Natural killer cell (primary cell): ENCODE data around the gene PDK2. TPM values are rescaled to one million over a fixed set of nuclear protein-coding genes. Genes with fewer than 3 reads are reported as not detected.

Experiments
- ATAC-seq, 3 donors: fragments of 150-1000 bp in 2 of 3; fragments of 200-7000 bp in 1 of 3; cut with Tn5 transposase; 1 replicate in 1 of 3; 2 replicates in 2 of 3; pipeline ENCODE4 v1.10.0; 2021; ENCODE audit warnings: mild to moderate bottlenecking in 2 of 3, moderate library complexity in 2 of 3
- DNase-seq, 2 donors: peaks; one replicate each; pipeline versions ENCODE4 v3.0.0 to v3.0.0-alpha.2; 2013 to 2021; ENCODE audit warnings: mixed read lengths in 1 of 2
- H3K27ac ChIP-seq: one replicate; pipeline ENCODE4 v1.5.1; 2013; ENCODE audit warnings: mild to moderate bottlenecking, low read length
- H3K27me3 ChIP-seq: one replicate; pipeline ENCODE4 v1.6.1; 2013; ENCODE audit warnings: low read length; ENCODE audit not compliant: control insufficient read depth, insufficient read depth
- H3K36me3 ChIP-seq: one replicate; pipeline ENCODE4 v1.6.1; 2013; ENCODE audit warnings: low read length; ENCODE audit not compliant: control insufficient read depth, insufficient read depth
- H3K4me1 ChIP-seq: one replicate; pipeline ENCODE4 v1.6.1; 2013; ENCODE audit warnings: low read length; ENCODE audit not compliant: control insufficient read depth, insufficient read depth
- H3K4me3 ChIP-seq: one replicate; pipeline ENCODE4 v1.5.1; 2013; ENCODE audit warnings: low read length
- H3K9me3 ChIP-seq: one replicate; pipeline ENCODE4 v1.6.1; 2013; ENCODE audit warnings: low read length; ENCODE audit not compliant: control insufficient read depth, insufficient read depth
- H3K27ac Mint-ChIP-seq, 2 donors: one replicate each; pipeline ENCODE4 v1.8.0; 2022; ENCODE audit warnings: mild to moderate bottlenecking in 2 of 2, mixed read lengths in 2 of 2, moderate library complexity in 1 of 2
- H3K27me3 Mint-ChIP-seq, 2 donors: one replicate each; pipeline ENCODE4 v1.8.0; 2022; ENCODE audit warnings: low read depth in 2 of 2, mixed read lengths in 2 of 2
- H3K36me3 Mint-ChIP-seq: one replicate; pipeline ENCODE4 v1.8.0; 2022; ENCODE audit warnings: mixed read lengths
- H3K4me1 Mint-ChIP-seq, 2 donors: one replicate each; pipeline ENCODE4 v1.8.0; 2022; ENCODE audit warnings: mixed read lengths in 2 of 2
- H3K4me3 Mint-ChIP-seq: one replicate; pipeline ENCODE4 v1.8.0; 2022; ENCODE audit warnings: mild to moderate bottlenecking, moderate library complexity, mixed read lengths
- H3K9me3 Mint-ChIP-seq, 2 donors: one replicate each; pipeline ENCODE4 v1.8.0; 2022; ENCODE audit warnings: mixed read lengths in 2 of 2
- CTCF ChIP-seq: fragments of 200-600 bp; IDR thresholded peaks from one replicate; pipeline ENCODE4 v1.8.0; 2022; ENCODE audit warnings: antibody characterized with exemption
- WGBS: methylation state at CpG from one replicate; pipeline ENCODE4 v1.1.7; 2013; ENCODE audit warnings: missing lambda C conversion rate; ENCODE audit not compliant: insufficient coverage; 5-methylcytosine and 5-hydroxymethylcytosine counted together
- intact Hi-C: fragments of 100-400 bp; cut with micrococcal nuclease; formaldehyde crosslinking; loops from one replicate; pipeline ENCODE4 v1.14.2; 2022
- total RNA-seq, 4 donors: library from RNA; stranded (reverse); fragments of 120-200 nt in 1 of 4; gene quantifications; one replicate each; pipeline versions ENCODE4 v1.2.3 to v1.2.4, GENCODE V29; 2013 to 2022

Gene PDK2
- total RNA-seq, 3 donors from 2014 or later (not counting 1 experiment from before 2014, with no cell fraction given) = 23.2 to 32.9 (median 23.6) TPM

- intact Hi-C loops = no loop called here
- ATAC-seq (no peak), DNase-seq (no peak)
- Histone ChIP-seq H3K27me3 (no peaks in the 10 kb centered on the region), H3K36me3 (peaks cover 50% of the 10 kb centered on the region), H3K9me3 (no peaks in the 10 kb centered on the region), H3K4me3 (no peak overlapping the region), H3K27ac (no peak overlapping the region), H3K4me1 (peaks cover 86% of the 10 kb centered on the region)
- H3K27ac Mint-ChIP-seq = peak overlapping the region; percentile 11 to 98
- H3K36me3 Mint-ChIP-seq = no peaks in the 10 kb centered on the region
- peak overlapping the region; percentile 35 for H3K4me3 Mint-ChIP-seq
- no peaks in the 10 kb centered on the region for H3K27me3 Mint-ChIP-seq
- TF ChIP-seq CTCF = no peak
- H3K4me1 Mint-ChIP-seq = peaks cover 84 to 89% of the 10 kb centered on the region in 2 donors
- 85% methylated on average over 16 of the region's 16 CpGs for WGBS
- no peaks in the 10 kb centered on the region for H3K9me3 Mint-ChIP-seq
These were observed 49.8 kb downstream of the PDK2 start for GRCh38 chr17:50144845-50145531.

GRCh38 chr17:50145532-50146229 is 50.5 kb downstream of the PDK2 start:
- peak overlapping the region; percentile 11 to 98 for H3K27ac Mint-ChIP-seq
- H3K36me3 ChIP-seq = peaks cover 43% of the 10 kb centered on the region

GRCh38 chr17:50146230-50146926 is 51.2 kb downstream of the PDK2 start:
- 81% methylated on average over 7 of the region's 10 CpGs for WGBS
- Histone ChIP-seq H3K4me3 (peak overlapping the region; percentile 85), H3K36me3 (peaks cover 36% of the 10 kb centered on the region), H3K9me3 (no peaks in the 10 kb centered on the region), H3K4me1 (peaks cover 75% of the 10 kb centered on the region), H3K27me3 (no peaks in the 10 kb centered on the region), H3K27ac (peak overlapping the region; percentile 62)
- Mint-ChIP-seq H3K27me3 (no peaks in the 10 kb centered on the region), H3K4me3 (peak overlapping the region; percentile 97), H3K36me3 (no peaks in the 10 kb centered on the region), H3K4me1 (peaks cover 70 to 77% of the 10 kb centered on the region in 2 donors), H3K27ac (peak overlapping the region; percentile 91 to 98), H3K9me3 (no peaks in the 10 kb centered on the region)
- intact Hi-C loops = no loop called here
- peak in 1 of 2 donors; percentile 50 for DNase-seq
- no peak for TF ChIP-seq CTCF
- no peak for ATAC-seq

More at GRCh38 chr17:50145532-50146229, 50.5 kb downstream of the PDK2 start:
- WGBS = 73% methylated on average over 11 of the region's 11 CpGs
- DNase-seq (no peak), ATAC-seq (no peak)
- H3K27me3 Mint-ChIP-seq = no peaks in the 10 kb centered on the region
- no peak overlapping the region for H3K4me3 ChIP-seq
- H3K4me1 Mint-ChIP-seq = peaks cover 77 to 82% of the 10 kb centered on the region in 2 donors
- peak overlapping the region; percentile 35 for H3K4me3 Mint-ChIP-seq
- H3K27me3 ChIP-seq = no peaks in the 10 kb centered on the region
- peaks cover 80% of the 10 kb centered on the region for H3K4me1 ChIP-seq
- H3K36me3 Mint-ChIP-seq = no peaks in the 10 kb centered on the region
- H3K9me3 Mint-ChIP-seq = no peaks in the 10 kb centered on the region
- no peak for TF ChIP-seq CTCF
- no peak overlapping the region for H3K27ac ChIP-seq
- H3K9me3 ChIP-seq = no peaks in the 10 kb centered on the region
- intact Hi-C loops = no loop called here
